IMR-90 (cell line): Measurements from ENCODE around the gene NR1H4. TPM values are rescaled to one million over a fixed set of nuclear protein-coding genes. Genes with fewer than 3 reads are reported as not detected.

Experiments used
- ATAC-seq: fragments of 200-7000 bp; cut with Tn5 transposase; 2 replicates; pipeline ENCODE4 v1.9.1; 2020; ENCODE audit warnings: low read depth, mild to moderate bottlenecking, moderate library complexity
- BruUV-seq: library from RNA; stranded (reverse); fragments of 400-500 nt; replicated peaks from 2 replicates; lab custom pipeline; 2021; lab: Mats Ljungman, UMichigan
- CTCF ChIA-PET: fragments of 300-600 bp; formaldehyde crosslinking; extraction: SDS; loops from one replicate; lab custom pipeline; 2021; ENCODE audit warnings: antibody characterized with exemption; lab: Yijun Ruan, JAX
- POLR2A ChIA-PET: fragments of 300-600 bp; sonication (Branson Sonifier 250); formaldehyde crosslinking; loops from one replicate; lab custom pipeline; 2022; ENCODE audit warnings: antibody characterized with exemption; ENCODE audit not compliant: unreplicated experiment; lab: Charles Lee
- DNase-seq: peaks from one replicate; pipeline ENCODE4 v3.0.0; 2013
- H2AFZ ChIP-seq: replicated peaks from 2 replicates; pipeline ENCODE3; 2013; ENCODE audit warnings: low read length, mild to moderate bottlenecking; ENCODE audit not compliant: poor library complexity
- H2AK5ac ChIP-seq: 2 replicates; pipeline ENCODE4 v1.6.1; 2013; ENCODE audit warnings: low read depth, low read length, inconsistent platforms
- H2AK9ac ChIP-seq: replicated peaks from 2 replicates; pipeline ENCODE3; 2013; ENCODE audit warnings: mild to moderate bottlenecking, low read depth, low read length, moderate library complexity; ENCODE audit not compliant: poor library complexity
- H2BK120ac ChIP-seq: 2 replicates; pipeline ENCODE4 v1.6.1; 2013; ENCODE audit warnings: low read depth, low read length, inconsistent platforms
- H2BK15ac ChIP-seq: 3 replicates; pipeline ENCODE4 v1.6.1; 2013; ENCODE audit warnings: low read depth, low read length, inconsistent platforms
- H2BK20ac ChIP-seq: 2 replicates; pipeline ENCODE4 v1.6.1; 2013; ENCODE audit warnings: low read depth, mild to moderate bottlenecking, inconsistent platforms, low read length, moderate library complexity
- H2BK5ac ChIP-seq: 2 replicates; pipeline ENCODE4 v1.6.1; 2013; ENCODE audit warnings: mild to moderate bottlenecking, low read depth, low read length, inconsistent platforms; ENCODE audit not compliant: poor library complexity, severe bottlenecking
- H3K14ac ChIP-seq: replicated peaks from 2 replicates; pipeline ENCODE4 v1.6.1; 2013; ENCODE audit warnings: low read depth, low read length, inconsistent platforms
- H3K18ac ChIP-seq: 2 replicates; pipeline ENCODE4 v1.6.1; 2013; ENCODE audit warnings: low read depth, low read length, control low read depth
- H3K23ac ChIP-seq: 2 replicates; pipeline ENCODE4 v1.6.1; 2013; ENCODE audit warnings: low read depth, low read length, inconsistent platforms
- H3K27ac ChIP-seq: 2 replicates; pipeline ENCODE4 v1.5.1; 2013; ENCODE audit warnings: mild to moderate bottlenecking, control low read depth, low read length; ENCODE audit not compliant: insufficient read depth
- H3K27me3 ChIP-seq: 2 replicates; pipeline ENCODE4 v1.6.1; 2013; ENCODE audit warnings: low read length; ENCODE audit not compliant: control insufficient read depth, insufficient read depth
- H3K36me3 ChIP-seq: 2 replicates; pipeline ENCODE4 v1.6.1; 2013; ENCODE audit warnings: low read length, mixed read lengths; ENCODE audit not compliant: control insufficient read depth, insufficient read depth
- H3K4ac ChIP-seq: 2 replicates; pipeline ENCODE4 v1.6.1; 2013; ENCODE audit warnings: low read depth, low read length, inconsistent platforms
- H3K4me1 ChIP-seq: 2 replicates; pipeline ENCODE4 v1.6.1; 2013; ENCODE audit warnings: low read length, mixed read lengths; ENCODE audit not compliant: control insufficient read depth, insufficient read depth
- H3K4me2 ChIP-seq: 2 replicates; pipeline ENCODE4 v1.6.1; 2013; ENCODE audit warnings: low read depth, mild to moderate bottlenecking, control low read depth, low read length, moderate library complexity
- H3K4me3 ChIP-seq: 2 replicates; pipeline ENCODE4 v1.5.1; 2013; ENCODE audit warnings: low read depth, mild to moderate bottlenecking, control low read depth, low read length, moderate library complexity; ENCODE audit not compliant: insufficient read depth
- H3K56ac ChIP-seq: 2 replicates; pipeline ENCODE4 v1.6.1; 2013; ENCODE audit warnings: low read length, inconsistent platforms; ENCODE audit not compliant: insufficient read depth; ENCODE audit errors: extremely low read depth
- H3K79me1 ChIP-seq, 2 experiments: 2 replicates each; pipeline ENCODE4 v1.6.1; 2013; ENCODE audit warnings: low read length in 2 of 2, inconsistent platforms in 1 of 2, low read depth in 1 of 2
- H3K9ac ChIP-seq: 2 replicates; pipeline ENCODE4 v1.6.1; 2013; ENCODE audit warnings: low read depth, low read length, control low read depth
- H3K9me1 ChIP-seq: 2 replicates; pipeline ENCODE4 v1.6.1; 2013; ENCODE audit warnings: low read length, inconsistent platforms; ENCODE audit not compliant: insufficient read depth
- H3K9me3 ChIP-seq: 2 replicates; pipeline ENCODE4 v1.6.1; 2013; ENCODE audit warnings: low read length; ENCODE audit not compliant: control insufficient read depth, insufficient read depth
- H4K20me1 ChIP-seq: 2 replicates; pipeline ENCODE4 v1.6.1; 2013; ENCODE audit warnings: low read length, inconsistent platforms; ENCODE audit not compliant: insufficient read depth
- H4K5ac ChIP-seq: 2 replicates; pipeline ENCODE4 v1.6.1; 2013; ENCODE audit warnings: mild to moderate bottlenecking, low read depth, low read length, control low read depth
- H4K8ac ChIP-seq, 2 experiments: 2 replicates each; pipeline ENCODE4 v1.6.1; 2013; ENCODE audit warnings: low read depth in 2 of 2, low read length in 2 of 2, control low read depth in 1 of 2, inconsistent platforms in 1 of 2
- H4K91ac ChIP-seq: 2 replicates; pipeline ENCODE4 v1.6.1; 2013; ENCODE audit warnings: low read depth, low read length, inconsistent platforms; ENCODE audit not compliant: insufficient read depth
- BHLHE40 ChIP-seq: fragments of 150-350 bp; IDR thresholded peaks from 2 replicates; pipeline ENCODE4 v1.6.1; 2016; ENCODE audit warnings: mild to moderate bottlenecking, low read depth, low read length
- CEBPB ChIP-seq: IDR thresholded peaks from 2 replicates; pipeline ENCODE4 v1.6.1; 2012; ENCODE audit warnings: low read depth, low read length, improper control_type of control experiment
- FOS ChIP-seq: fragments of 150-350 bp; IDR thresholded peaks from 2 replicates; pipeline ENCODE4 v1.6.1; 2016; ENCODE audit warnings: low read depth, low read length
- MAZ ChIP-seq: IDR thresholded peaks from 2 replicates; pipeline ENCODE4 v1.6.1; 2012; ENCODE audit warnings: low read depth, mild to moderate bottlenecking, low read length, improper control_type of control experiment, moderate library complexity, borderline replicate concordance
- RCOR1 ChIP-seq: IDR thresholded peaks from 2 replicates; pipeline ENCODE4 v1.6.1; 2012; ENCODE audit warnings: mild to moderate bottlenecking, low read length, improper control_type of control experiment; ENCODE audit not compliant: insufficient replicate concordance
- SMC3 ChIP-seq: fragments of 150-350 bp; IDR thresholded peaks from 2 replicates; pipeline ENCODE4 v1.6.1; 2016; ENCODE audit warnings: low read depth, mild to moderate bottlenecking, antibody characterized with exemption, low read length, moderate library complexity
- WGBS, 2 experiments: methylation state at CpG; one replicate each; pipeline versions ENCODE4 v1.1.5 to v1.1.7; 2013; ENCODE audit warnings: missing lambda C conversion rate in 2 of 2; ENCODE audit not compliant: insufficient read length in 1 of 2; ENCODE audit errors: extremely low coverage in 2 of 2; 5-methylcytosine and 5-hydroxymethylcytosine counted together
- dilution Hi-C: fragments of 300-500 bp; cut with HindIII; formaldehyde crosslinking; loops from one replicate; pipeline ENCODE4 v1.14.3; 2018; ENCODE audit warnings: low sequenced_read_pairs; ENCODE audit not compliant: unreplicated experiment
- in situ Hi-C: fragments of 300-500 bp; cut with MboI; formaldehyde crosslinking; loops from 3 replicates; pipeline ENCODE4 v1.14.3; 2019; ENCODE audit warnings: low sequenced_read_pairs, inconsistent platforms, mixed read lengths
- intact Hi-C: fragments of 100-400 bp; cut with micrococcal nuclease; formaldehyde crosslinking; loops from 2 replicates; pipeline ENCODE4 v1.10.0; 2022
- polyA plus RNA-seq, 3 experiments: library from polyadenylated mRNA; depleted of rRNA; stranded (reverse); fragments of >200 nt; gene quantifications; 2 replicates each; pipeline ENCODE4 v1.2.3, GENCODE V29; 2012; ENCODE audit warnings: low replicate concordance in 1 of 3
- total RNA-seq: library from RNA; depleted of rRNA; stranded (reverse); fragments of >200 nt; gene quantifications from 2 replicates; pipeline ENCODE4 v1.2.3, GENCODE V29; 2012
- TF ChIP-seq, protein P1 (sequence below): fragments of 150-350 bp; IDR thresholded peaks from 2 replicates; pipeline ENCODE4 v1.6.1; 2017; ENCODE audit warnings: mild to moderate bottlenecking, antibody characterized with exemption, low read length, low read depth
- TF ChIP-seq, protein P2 (sequence below): conservative IDR thresholded peaks from 2 replicates; pipeline ENCODE4 v1.5.1; 2012; ENCODE audit warnings: mild to moderate bottlenecking, low read depth, low read length, improper control_type of control experiment
- TF ChIP-seq, protein P3 (sequence below): fragments of 150-350 bp; IDR thresholded peaks from 2 replicates; pipeline ENCODE4 v1.6.1; 2016; ENCODE audit warnings: low read depth, mild to moderate bottlenecking, low read length, moderate library complexity, borderline replicate concordance

The NR1H4 gene
- total and polyA plus RNA-seq, 2 of the 4 experiments (the other 2 are of a cell fraction) = not detected

DNA sequence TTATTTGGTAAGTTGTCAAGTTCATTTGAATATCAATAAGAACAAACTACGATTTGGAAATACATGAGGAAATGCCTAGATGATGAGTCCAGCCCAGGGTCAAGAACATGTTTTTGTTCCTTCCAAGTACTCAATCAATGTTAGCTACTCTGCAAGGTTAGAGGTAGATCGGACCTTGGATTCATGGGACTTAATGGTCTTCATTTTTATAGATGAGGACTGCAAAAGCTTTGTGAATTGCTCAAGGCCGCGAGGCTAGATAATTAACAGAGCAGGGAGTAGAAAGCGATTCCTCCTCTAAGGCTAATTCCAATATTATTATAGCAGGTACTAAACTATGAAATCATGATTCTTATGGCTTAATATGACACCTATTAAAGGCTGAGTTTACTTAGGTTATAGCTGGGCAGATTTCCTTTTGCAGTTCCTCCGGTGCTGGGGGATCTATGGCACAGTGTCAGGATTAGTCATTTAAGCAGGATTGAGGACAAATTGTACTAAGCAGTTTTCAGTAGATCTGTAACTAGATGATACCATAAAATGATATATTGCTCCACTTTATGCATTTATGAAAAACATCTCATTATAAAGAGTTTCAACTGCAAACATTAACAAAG, 19.8 kb downstream of the NR1H4 start:
- DNase-seq (no peak), ATAC-seq (no peak)
- no peak overlapping the region for H3K9ac ChIP-seq
- no peak overlapping the region for H4K5ac ChIP-seq
- no peak overlapping the region for H2AFZ ChIP-seq
- intact Hi-C loops = no loop called here
- no peak overlapping the region for H2BK20ac ChIP-seq
- ChIA-PET CTCF (no interaction called here), POLR2A (no interaction called here)
- TF ChIP-seq, protein P1, sequence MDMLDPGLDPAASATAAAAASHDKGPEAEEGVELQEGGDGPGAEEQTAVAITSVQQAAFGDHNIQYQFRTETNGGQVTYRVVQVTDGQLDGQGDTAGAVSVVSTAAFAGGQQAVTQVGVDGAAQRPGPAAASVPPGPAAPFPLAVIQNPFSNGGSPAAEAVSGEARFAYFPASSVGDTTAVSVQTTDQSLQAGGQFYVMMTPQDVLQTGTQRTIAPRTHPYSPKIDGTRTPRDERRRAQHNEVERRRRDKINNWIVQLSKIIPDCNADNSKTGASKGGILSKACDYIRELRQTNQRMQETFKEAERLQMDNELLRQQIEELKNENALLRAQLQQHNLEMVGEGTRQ = no peak
- TF ChIP-seq BHLHE40 (no peak), MAZ (no peak), FOS (no peak), CEBPB (no peak), RCOR1 (no peak), SMC3 (no peak)
- TF ChIP-seq, protein P2, sequence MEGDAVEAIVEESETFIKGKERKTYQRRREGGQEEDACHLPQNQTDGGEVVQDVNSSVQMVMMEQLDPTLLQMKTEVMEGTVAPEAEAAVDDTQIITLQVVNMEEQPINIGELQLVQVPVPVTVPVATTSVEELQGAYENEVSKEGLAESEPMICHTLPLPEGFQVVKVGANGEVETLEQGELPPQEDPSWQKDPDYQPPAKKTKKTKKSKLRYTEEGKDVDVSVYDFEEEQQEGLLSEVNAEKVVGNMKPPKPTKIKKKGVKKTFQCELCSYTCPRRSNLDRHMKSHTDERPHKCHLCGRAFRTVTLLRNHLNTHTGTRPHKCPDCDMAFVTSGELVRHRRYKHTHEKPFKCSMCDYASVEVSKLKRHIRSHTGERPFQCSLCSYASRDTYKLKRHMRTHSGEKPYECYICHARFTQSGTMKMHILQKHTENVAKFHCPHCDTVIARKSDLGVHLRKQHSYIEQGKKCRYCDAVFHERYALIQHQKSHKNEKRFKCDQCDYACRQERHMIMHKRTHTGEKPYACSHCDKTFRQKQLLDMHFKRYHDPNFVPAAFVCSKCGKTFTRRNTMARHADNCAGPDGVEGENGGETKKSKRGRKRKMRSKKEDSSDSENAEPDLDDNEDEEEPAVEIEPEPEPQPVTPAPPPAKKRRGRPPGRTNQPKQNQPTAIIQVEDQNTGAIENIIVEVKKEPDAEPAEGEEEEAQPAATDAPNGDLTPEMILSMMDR = no peak
- TF ChIP-seq, protein P3, sequence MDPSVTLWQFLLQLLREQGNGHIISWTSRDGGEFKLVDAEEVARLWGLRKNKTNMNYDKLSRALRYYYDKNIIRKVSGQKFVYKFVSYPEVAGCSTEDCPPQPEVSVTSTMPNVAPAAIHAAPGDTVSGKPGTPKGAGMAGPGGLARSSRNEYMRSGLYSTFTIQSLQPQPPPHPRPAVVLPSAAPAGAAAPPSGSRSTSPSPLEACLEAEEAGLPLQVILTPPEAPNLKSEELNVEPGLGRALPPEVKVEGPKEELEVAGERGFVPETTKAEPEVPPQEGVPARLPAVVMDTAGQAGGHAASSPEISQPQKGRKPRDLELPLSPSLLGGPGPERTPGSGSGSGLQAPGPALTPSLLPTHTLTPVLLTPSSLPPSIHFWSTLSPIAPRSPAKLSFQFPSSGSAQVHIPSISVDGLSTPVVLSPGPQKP = no peak
- no peaks in the 10 kb centered on the region; the same call in 1 of the 2 replicates for H3K27me3 ChIP-seq
- no peaks in the 10 kb centered on the region for H3K4me1 ChIP-seq
- H3K18ac ChIP-seq = no peak overlapping the region
- no peak overlapping the region for H2AK9ac ChIP-seq
- no peak overlapping the region for H3K4ac ChIP-seq
- WGBS, 2 experiments = no CpG with 5 or more reads among the region's 6 CpGs
- no peaks in the 10 kb centered on the region for H3K9me1 ChIP-seq
- no peak overlapping the region for H3K14ac ChIP-seq
- in situ Hi-C loops = no loop called here
- no peak overlapping the region for H3K4me2 ChIP-seq
- H4K91ac ChIP-seq = no peak overlapping the region
- H3K4me3 ChIP-seq = no peak overlapping the region
- H3K79me1 ChIP-seq = no peaks in the 10 kb centered on the region
- H3K56ac ChIP-seq = no peak overlapping the region
- no peak overlapping the region for H2AK5ac ChIP-seq
- H3K9me3 ChIP-seq = no peaks in the 10 kb centered on the region
- no peak overlapping the region for H2BK5ac ChIP-seq
- BruUV-seq = no TSS peak
- no peaks in the 10 kb centered on the region for H3K36me3 ChIP-seq
- H2BK120ac ChIP-seq = no peak overlapping the region
- H4K8ac ChIP-seq = no peak overlapping the region
- no peak overlapping the region for H3K23ac ChIP-seq
- no peak overlapping the region for H2BK15ac ChIP-seq
- no peak overlapping the region for H3K27ac ChIP-seq
- dilution Hi-C loops = no loop called here
- no peaks in the 10 kb centered on the region for H4K20me1 ChIP-seq
